Activated effector memory CD4-positive, alpha-beta T cell treated with Interleukin-2 at 50 U/mL for 16 hours (primary cell): ENCODE results near the gene PLEKHA5.

Experiments used
- DNase-seq: peaks from one replicate; pipeline ENCODE4 v3.0.0-alpha.2; 2020

The PLEKHA5 gene

DNA sequence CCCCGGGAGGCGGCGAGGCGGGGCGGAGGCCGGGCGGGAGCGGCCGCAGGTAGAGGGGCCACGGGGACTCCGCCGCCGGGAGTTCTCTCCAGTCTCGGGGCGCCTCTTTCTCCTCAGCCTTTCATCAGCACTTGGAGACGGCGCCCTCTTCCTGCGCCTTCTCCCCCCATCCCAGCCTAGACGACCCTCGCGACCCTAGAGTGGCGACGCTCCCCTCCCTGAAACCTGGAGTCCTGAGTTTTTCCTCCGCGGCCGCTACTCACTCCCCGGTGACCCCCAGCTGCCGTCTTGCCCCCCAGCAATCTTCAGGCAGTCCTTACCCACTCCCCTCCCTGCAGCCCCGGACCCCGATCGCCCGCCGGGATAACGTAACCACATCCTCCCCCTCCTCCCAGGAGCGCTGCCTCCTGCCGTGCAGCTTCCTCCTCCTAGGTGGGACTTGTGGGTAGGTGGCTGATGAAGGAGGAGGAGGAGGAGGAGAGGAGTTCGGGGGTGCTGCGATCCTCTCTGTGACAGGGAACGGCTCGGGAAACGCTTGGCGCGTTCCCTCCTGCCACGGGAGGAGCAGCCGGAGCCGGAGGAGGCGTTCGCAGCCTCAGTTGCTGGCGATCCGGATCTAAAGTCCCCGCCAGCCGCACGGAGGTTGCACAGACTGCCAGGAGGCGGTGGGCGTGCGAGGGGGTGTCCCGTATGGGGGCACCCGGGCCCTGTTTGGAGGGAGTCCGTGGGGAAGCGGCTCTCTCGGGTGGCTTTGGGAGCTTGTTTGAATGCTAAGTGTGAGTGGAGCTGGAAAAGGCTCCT is 891 bp downstream of the PLEKHA5 start:
- DNase-seq = no peak

DNA sequence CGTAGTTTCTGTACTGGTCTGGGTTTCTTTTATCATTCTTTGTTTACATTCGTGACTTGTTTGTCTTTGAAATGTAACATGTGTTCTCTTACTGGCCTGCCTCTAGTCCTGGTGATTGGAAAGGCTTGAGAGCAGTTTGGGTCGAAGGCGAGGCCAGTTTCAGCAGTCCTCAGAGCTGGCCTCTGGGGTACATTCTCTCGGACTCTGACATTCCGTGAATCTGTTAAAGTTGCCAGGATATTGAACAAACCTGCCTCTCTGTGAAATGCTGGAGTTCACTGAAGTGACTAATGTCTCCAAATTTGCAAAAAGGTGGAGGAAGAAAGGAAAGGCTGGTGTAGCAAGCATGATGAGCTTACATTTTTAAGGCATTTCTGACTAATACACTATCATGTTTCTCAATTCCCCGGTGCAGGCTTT is 1.5 kb downstream of the PLEKHA5 start:
- DNase-seq = no peak

DNA sequence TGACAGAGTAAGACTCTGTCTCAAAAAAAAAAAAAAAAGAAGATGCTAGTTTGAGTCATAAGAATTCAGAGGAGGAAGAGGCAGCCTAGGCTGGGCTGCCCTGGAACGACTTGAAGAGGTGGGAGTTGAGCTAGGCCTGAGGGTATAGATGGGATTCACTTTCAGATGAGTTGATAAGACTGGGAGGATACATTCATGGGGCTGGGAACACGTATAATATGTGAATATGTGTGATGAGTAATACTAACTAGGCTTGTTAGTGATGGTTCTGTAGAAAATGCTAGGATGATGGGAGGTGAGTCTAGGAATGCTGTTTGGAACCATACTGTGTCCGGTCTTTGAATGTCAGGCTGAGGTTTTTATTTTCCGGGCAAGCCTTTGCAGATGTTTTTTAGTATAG is 9.0 kb downstream of the PLEKHA5 start:
- DNase-seq = no peak

DNA sequence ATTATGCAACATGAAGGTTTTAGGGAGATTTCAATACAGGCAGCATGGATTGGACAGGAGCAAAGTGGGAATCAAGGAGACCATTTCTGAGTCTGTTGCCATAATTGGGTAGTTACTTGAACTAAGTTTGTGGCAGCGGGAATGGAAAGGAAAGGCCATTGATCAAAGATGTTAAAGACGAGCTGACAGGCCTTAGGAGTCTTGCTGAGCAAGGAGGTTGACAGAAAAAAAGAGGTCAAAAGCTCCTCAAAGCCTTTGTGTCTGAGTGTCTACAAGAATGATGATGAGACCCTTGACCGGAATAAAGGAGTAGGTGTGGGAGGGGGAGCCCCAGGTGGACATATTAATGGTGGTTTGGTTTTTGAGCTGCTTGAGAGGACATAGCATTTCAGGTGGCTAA is 9.4 kb downstream of the PLEKHA5 start:
- no peak for DNase-seq

DNA sequence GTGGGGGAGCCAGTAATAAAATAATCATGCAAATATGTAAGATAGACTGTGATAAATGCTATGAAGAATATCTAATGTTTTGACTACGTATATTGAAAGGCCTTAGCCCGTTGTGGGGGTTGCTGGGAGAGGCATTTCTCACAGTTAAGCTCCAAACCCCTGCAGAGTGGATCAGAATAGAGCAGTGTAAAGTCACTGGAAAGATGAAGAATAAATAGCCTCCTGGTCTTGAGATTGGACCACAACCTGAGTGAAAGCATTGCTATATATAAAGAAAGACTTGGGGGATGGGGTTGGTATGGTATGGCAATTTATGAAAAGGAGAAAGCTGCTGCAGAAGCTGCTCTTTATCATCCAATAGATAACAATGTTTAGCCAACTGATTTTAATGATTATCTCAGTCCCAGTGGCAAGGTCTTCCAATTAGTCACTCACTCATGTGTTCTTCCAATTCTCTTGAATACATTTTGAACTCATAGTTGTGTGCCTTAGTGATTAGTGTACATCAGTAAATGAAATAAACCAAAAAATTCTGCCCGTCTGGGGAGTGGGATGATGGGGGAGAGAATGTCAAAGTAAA is 10.2 kb downstream of the PLEKHA5 start:
- DNase-seq = no peak

DNA sequence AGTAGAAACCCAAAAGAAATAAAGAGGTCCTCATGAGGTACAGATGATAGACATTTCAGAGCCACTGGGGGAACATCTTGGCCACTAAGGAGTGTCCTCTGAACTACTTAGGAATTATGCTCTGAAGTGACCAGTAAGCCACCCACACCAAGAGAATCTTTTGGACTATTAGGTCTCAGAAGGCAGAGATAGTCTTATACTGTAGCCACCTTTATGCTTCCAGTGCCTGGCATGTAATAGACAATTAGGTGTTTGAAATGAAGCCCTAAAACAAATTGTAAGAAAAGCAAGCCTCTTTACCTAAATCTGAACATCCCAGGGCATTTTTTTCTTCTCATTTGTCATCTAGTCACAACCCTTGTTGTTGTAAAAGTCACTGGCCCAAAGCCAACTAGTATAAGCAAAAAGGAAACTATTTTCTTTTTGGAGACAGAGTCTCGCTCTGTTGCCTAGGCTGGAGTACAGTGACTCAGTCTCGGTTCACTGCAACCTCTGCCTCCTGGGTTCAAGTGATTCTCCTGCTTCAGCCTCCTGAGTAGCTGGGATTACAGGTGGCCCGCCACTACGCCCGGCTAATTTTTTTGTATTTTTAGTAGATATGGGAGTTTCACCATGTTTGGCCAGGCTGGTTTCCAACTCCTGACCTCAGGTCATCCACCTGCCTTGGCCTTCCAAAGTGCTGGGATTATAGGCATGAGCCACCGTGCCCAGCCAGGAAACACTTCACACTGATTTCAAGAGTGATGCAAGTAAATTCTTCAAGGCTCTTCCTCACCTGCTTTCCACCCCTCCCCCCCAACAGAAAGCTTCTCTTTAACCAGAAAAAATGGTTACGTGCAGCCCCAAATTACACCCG is 11.1 kb downstream of the PLEKHA5 start:
- no peak for DNase-seq

DNA sequence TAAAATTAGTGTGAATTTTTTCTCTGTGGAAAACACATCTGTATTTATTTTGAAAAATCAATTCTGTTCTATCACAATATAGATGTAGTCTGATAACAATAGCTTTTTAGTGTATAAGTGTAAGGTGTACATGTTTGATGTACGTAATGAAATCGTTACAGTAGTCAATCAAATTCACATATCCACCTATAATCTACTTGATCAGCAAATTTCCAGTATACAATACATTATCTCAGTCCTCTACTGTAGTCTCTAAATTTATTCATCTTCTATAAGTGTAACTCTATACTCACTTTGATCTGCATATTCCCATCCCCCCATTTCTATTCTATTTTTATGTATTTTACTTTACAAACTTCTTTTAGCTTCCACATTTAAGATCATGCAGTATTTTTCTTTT is 13.0 kb downstream of the PLEKHA5 start:
- DNase-seq = no peak

DNA sequence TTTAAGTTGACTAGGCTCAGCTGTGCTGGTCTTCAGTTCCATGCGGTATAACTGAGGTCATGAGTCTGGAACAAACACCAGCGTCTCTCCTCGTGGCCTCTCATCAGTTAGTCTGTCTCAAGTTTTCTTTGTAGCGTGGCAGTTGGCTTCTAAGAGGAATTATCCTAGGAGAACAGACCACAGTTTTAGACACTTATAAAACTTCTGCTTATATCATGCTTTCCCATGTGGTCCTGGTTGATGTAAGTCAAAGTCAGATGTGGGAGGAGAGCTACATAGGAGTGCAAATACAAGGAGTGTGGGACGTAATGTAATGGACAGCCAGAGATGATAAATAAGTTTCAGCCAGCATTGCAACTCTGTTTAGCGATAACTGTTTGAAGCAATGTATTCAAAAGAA is 14.8 kb downstream of the PLEKHA5 start:
- DNase-seq = no peak

DNA sequence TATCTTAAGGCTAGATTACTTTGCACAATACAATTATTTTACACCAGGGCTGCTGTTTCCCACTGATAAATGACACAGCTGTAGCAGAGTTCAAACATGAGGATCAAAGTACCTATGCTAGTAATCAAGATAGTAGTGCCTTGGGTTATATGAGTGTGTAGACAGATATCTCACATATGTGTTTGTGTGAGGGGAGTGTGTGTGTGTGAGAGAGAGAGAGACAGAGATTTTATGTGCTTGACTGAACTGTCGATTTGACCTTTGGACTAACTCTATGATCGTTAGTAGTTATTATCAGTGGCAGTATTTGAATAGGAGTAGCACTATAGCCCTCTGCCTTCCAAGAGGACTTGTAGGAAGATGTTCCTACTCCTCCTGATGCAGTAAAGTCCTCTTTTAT is 15.5 kb downstream of the PLEKHA5 start:
- DNase-seq = no peak

DNA sequence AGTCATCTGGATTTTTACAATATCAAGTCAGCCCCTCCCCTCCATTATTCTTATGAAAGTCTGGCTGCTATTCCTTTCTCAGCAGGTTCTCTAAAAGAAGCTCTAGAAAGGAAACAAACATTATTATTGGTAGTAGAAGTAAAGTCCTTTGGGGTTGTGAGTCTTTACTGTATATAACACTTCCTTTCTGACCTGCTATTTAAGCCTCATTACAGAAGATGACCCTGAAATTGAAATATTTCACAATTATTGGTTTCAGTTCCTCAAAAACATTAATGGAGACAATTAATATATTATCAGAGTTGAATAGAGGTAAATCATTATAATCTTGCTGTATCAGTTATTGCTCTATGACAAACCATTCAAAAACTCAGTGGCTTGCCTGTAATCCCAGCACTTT is 19.3 kb downstream of the PLEKHA5 start:
- DNase-seq = no peak

DNA sequence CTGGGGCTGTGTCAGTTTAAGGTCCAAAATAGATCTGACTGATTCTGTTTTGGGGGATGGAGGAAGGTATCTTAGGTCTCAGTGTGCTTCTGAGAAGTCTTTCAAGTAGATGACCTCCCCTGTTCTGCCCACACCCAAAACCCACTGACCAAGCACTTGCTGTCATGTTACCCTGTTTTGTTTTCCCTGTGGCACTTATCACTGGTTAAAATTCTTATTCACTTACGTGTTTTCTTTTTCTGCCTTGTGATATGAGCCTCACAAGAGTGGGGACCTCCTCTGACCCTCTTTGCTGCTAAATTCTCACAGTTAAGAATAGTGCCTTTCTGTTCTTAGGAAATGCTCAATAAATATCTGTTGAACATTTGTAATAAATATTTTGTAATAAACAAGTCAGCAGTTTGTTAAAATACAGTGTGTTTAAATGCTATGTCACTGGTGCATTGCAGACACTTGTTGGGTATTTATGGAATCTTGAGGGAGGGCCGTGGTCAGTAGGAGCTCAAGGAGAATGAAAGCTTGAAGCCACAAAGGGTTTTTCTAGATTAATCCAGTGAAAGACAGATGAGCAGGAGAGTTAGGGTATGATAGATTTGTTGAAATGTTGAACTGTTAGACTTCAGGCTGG is 20.9 kb downstream of the PLEKHA5 start:
- DNase-seq = no peak

DNA sequence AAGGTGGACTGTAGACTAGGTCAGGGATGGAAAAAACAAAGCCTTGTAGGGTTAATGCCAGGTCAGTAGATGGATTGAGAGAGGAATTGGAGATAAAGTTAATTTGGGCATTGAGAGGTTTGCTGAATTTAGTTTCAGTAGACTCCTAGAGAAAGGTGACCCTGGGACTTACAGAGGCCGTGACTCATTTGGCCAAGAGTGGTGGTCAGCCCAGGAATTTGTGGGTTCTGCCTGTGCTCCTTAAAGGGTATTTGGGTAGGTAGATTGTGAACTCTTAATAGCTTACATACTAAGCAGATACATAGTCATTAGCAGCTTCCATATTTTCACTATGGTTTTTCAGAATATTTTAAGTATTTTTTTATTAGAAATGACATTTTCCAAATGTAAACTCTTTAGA is 21.8 kb downstream of the PLEKHA5 start:
- no peak for DNase-seq

DNA sequence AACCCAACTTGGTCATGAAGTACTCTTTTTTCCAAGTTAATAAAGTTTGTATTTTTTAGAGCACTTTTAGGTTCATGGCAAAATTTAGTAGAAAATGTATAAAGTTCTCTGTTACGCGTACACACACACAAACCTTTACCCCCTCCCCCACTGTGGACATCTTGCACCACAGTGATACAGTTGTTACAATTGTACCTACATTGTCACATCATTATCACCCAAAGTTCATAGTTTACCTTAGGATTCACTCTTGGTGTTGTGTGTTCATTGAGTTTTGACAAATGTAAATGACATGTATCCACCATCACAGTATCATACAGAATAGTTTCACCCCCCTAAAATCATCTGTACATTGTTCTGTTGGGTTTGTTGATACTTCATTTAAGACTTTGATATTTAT is 23.9 kb downstream of the PLEKHA5 start:
- DNase-seq = no peak

DNA sequence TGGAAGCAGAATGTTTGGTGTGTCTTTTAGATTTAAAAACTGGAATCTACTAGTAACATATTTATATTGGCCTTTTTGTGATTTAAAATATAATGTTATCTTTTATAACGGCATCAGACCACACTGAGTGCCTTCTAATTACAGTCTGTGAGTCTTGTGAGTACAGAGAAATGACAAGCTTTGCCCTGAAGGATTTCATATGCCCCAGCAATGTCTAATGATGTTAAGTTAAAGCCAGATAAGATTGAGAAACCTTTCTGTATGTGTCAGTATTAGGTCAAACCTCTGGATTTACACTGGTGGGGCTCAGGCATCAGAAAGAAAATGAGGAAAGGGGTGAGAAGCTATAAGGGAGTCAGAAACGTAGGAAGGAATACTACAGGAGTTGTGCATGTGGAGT is 25.2 kb downstream of the PLEKHA5 start:
- no peak for DNase-seq

DNA sequence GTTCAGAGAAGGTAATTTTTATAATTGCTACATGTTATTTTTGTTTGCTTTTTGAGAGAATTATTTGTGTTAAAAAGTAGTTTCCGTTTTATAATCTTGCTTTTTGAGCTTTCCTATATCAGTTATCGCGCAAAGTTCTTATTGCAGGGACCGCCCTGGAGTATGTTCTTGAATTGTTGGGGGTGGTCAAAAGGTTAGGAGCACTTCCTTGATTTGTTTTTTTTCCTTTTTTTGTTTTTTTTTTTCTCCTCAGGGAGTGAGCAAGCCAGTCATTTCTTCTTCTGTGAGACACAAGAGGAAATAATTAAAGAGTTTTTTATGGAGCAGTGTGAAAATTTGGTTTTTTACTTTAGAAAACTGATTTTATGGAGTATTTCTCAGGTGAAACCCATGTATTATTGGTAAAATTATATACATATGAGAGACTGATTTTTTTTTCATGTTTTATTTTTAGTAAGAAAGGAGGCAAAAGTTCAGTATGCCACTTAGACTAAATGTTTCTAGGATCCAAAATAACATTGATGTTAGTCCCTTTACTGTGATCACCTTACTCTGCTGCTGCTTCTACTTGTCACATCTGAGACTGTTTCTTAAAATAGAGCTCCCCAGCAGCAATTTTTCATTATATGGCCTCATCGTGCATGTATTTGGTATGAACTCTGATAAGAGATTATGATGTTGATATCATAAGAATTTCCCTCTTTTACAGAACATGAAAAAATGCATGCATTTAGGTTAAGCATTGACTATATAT is 26.6 kb downstream of the PLEKHA5 start:
- DNase-seq = no peak

DNA sequence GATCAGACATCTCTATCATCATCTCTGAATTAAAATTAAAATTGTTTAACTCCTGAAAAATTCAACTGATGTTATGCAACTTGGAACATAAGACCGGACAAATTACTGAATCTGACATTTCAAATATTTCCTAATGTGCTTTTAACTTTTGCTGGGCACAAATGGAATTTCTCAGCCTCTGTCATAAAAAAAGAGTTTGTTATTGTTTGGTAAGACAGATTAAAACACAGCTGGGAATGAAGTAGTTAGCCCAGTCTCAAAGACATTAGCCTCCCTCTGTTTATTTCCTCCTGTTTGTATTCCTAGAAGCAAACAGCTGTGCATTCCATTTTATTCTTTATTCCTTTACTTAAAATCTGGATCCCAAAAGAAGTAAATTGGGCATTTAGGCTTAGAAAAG is 29.4 kb downstream of the PLEKHA5 start:
- DNase-seq = no peak

DNA sequence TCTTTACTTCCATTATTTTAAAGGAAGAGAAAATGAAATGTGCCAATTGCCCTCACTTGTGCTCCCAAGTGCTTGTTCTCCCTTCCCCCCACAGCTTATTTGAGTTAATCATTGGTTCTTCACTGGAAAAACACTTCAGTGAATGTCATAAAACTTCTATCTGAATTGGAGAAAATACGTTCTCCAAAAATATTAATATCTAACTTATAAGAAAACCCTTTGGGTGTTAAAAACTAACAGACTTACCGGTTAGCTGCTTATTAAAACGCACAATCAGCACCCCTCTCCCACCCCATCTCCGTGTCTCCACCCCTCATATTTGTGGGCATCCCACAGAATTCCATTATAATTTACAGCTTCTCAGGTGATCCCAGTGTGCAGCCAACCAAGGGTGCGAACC is 31.7 kb downstream of the PLEKHA5 start:
- no peak for DNase-seq

DNA sequence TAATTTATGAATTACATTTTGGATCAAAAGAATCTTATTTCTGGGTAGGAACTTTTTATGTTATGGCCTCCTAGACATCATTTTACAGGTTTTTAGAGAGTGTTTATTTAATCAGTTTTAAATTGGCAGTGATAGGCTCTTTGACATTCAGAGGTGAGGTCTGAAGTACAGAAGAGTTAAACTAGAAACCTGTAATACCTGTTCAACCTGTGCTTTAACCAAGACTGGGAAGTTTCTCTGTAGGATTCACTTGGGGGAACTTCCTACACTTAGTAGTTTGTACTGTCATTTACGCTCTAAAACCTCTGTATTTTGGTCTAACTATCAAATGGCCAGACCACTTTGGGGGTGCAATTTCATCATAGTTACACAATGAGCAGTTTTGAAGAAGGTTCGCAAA is 35.9 kb downstream of the PLEKHA5 start:
- DNase-seq = no peak

DNA sequence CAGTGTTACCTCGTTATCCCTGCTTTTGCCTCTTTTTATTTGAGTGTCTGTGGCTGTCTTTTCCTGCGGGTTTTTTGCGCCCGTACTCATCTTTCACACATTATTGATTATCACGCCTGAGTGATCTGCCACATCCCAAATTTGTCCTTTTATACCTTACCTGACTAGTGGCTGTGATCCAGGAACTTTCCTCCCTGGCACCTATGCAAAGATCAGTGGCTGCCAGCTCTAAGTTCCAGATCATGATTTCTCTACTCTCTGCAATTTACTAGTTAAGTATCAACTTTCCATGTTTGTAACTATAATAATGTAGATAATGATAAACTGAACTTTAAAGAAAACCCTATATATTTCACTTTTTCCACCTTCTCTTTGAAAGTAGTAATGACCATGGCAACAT is 36.9 kb downstream of the PLEKHA5 start:
- DNase-seq = no peak

DNA sequence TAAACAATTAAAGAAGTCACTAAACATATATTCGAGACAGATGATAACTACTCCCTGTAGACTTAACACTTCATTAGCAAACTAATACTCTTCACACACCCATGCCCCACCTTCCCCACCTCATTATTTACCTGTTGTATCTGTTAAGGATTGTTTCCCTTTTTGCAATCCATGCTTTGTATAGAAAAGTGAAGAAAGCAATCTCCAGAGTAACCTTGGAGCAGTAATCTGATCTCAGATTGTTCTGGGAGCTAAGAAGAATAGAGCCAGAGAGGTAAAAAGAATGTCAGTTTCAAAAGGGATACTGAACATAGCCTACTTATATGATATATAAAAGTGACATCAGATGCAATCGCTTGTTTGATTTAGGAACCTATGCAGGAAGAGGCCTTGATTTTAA is 37.4 kb downstream of the PLEKHA5 start:
- no peak for DNase-seq

DNA sequence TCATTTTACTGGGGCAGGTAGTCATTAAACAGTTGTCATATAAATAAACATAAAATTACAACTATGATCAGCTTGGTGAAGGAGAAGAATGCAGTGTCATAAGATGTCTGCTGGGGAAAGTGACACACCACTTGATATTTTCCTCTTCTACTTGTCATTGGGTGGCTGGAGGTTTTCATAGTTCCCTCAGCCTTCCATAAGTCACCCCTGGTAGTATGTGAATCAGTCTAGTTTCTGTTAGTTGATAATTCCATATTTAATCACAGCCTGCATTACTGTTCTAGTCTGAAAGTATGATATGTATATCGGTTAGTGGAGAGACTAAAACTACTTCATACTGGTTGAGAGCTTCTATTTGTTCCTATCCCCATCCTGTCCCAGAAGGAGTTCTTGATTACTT is 38.2 kb downstream of the PLEKHA5 start:
- DNase-seq = no peak

DNA sequence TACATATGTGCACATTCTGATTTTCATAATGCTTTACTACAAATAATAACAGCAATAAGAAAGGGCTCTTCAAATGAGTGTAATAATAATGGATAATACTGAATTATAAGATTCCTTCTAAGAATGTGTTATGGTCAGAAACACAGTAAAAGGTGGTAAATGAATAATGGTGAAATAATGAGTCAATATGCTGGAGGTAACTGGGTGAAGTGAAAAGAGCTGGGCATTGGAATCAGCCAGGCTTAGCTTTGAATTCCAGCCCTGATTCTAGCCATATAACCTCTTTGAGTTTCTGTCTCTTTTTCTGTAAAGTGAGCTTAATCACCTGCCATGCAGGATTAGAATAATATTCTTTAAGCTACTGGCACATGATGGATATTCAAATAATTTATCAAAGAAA is 39.1 kb downstream of the PLEKHA5 start:
- no peak for DNase-seq

DNA sequence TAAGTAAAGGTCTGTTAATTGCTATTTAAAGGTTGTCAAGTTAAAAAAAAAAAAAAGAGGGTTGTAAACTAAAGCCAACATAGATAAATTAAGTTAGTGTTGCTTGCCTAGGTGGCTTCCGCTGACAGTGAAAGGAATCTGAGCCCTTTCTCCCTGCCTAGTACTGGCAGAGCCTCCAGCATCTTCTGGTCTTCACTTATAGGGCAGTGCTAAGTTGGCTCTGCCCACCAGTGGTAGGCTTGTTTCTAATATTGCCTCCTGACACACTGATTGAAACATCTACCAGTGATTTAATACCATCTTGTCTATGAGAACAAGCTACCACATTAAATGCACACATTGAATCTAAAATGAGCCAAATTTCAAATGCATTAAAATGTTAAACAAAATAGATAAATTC is 39.7 kb downstream of the PLEKHA5 start:
- DNase-seq = no peak
